GM23248 (cell line): ENCODE results near the gene ZBTB46.

Experiments used
- EZH2 ChIP-seq: fragments of 200-600 bp; sonication (generic); IDR thresholded peaks from 2 replicates; pipeline ENCODE4 v1.6.1; 2018; ENCODE audit warnings: antibody characterized with exemption, mild to moderate bottlenecking; ENCODE audit not compliant: insufficient read depth, poor library complexity, severe bottlenecking
- EZH2phosphoT487 ChIP-seq: fragments of 200-600 bp; sonication (generic); IDR thresholded peaks from 2 replicates; pipeline ENCODE4 v1.6.1; 2018; ENCODE audit warnings: antibody characterized with exemption, moderate library complexity, mild to moderate bottlenecking, low read depth; ENCODE audit not compliant: insufficient read depth

DNA sequence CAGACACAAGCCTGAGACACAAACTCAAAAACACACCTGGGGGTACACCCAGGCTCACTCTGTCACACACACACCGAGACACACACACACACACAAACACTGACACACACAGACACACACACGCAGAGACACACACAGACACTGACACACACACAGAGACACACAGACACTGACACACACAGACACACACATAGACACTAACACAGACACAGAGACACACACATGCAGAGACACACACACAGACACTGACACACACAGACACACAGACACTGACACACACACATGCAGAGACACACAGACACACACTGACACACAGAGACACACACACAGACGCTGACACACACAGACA, 15.8 kb upstream of the ZBTB46 start:
- no peak for TF ChIP-seq EZH2
- TF ChIP-seq EZH2phosphoT487 = no peak
